Measurements from ENCODE around the gene DIDO1. TPM values are rescaled to one million over a fixed set of nuclear protein-coding genes. Genes with fewer than 3 reads are reported as not detected.
A peak's percentile ranks its signal among the peaks of the same experiment; 100 is the strongest.

The DIDO1 gene
- 75.8 TPM for total RNA-seq

DNA sequence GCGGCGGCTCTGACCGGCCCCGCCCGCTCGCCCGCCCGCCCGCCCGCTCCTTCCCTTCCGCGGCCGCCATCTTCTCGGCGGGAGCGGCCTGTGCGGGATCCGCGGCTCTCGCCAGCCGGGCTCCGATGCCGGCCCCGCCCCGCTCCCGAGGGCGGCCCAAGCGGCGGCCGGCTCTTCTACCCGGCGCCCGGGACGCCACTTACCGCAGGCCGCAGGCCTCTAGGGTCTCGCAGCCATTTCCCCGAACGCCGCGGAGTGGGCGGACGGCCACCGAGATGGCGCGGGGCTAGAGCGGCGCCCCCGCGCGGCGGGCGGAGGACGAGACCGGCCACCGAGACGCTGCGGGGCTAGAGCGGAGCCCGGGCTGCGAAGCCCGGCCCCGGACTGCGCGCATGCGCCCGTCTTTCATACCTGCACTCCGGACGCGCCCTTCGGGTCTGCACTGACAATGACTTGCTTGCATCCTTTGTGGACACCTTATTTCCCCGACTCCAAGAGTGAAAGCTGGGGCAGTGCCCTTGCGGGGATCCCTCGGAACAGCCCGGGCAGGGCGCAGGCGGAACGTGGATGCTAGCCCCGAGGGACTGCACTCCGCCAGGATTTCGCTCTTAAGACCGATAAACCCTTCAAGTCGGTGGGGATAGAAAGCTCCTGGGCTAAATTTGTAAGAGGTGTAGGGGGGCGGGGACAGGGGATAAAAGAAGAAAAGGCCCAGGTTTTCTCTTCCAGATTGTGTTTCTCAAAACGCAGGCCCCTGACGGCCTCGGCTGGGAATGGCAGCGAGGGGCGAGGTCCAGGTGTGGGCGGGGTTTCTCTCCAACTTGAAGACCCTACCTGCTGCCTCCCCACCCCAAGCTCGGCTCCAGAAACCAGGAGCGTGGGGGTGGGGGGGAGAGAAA lies at the start of gene DIDO1:
Gene DIDO1, minus strand, starts transcription at position 277 of the 899 bp plus-strand sequence.
- peak; percentile 88 for DNase-seq (ENCODE audit: low spot score)

DNA sequence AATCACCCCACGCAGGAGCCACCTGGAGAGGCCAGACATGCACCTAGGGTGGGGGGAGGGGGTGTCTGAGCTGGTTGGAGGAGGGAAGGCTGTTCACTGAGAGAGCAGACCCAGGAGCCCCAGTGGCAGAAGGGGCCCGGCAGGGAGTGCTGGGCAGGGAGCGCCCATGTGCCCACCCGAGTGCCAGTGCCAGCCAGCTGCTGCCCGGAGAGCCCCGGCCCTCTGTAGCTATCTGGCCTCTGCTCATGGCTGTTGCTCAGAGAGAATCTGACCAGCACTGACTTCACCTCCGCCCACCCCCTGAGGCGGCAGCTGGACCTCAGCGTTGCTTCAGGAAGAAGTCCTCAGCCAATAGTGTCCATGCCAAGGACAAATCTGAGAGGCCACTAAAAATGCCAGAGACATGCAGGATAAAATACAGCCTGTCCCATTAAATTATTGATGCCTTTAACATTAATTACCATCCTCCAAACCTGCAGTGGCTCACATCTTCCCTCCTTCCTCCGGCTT lies 49.0 kb upstream of the DIDO1 start:
- no peak for DNase-seq (ENCODE audit: low spot score)

DNA sequence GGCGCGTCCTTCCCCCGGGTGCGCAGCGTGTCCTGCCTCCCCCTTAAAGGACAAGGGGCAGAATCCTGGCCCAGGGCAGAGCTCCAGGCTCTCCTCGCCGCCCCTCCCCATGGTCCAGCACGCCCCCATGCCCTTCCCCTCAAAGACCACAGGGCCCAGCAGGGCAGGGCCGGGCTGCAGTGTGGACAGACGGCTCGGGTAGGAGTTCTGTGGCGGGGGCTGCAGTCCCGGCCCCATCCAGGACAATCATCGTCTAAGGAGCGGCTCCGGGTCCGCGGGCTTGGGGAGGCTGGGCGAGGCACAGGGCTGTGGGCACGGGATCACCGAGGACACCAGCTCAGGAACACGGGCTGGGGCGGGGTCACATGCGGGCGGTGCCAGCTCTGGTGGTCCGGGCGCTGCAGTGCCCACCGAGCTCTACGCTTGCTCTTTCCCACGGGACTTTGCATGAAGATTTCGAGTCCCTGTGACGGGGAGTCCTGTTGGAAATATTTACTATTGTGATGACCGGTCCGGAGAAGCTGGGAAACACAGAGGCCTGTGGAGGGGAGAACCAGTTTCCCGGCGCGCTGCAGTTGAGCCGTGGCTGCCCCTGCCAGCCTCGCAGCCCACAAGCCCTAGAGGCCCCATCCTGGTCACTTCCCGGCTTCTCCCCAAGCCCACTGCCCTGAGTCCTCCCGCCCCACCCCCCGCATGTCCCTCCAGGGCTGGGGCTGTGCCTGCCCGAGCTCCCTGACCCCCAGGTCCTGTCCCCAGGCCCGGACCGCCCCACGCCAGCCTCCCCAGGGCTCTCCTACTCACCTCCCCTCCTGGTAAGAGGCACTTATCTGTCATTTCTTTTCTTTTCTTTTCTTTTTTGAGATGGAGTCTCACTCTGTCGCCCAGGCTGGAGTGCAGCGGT lies 46.8 kb upstream of the DIDO1 start:
- DNase-seq (ENCODE audit: low spot score), result no peak

DNA sequence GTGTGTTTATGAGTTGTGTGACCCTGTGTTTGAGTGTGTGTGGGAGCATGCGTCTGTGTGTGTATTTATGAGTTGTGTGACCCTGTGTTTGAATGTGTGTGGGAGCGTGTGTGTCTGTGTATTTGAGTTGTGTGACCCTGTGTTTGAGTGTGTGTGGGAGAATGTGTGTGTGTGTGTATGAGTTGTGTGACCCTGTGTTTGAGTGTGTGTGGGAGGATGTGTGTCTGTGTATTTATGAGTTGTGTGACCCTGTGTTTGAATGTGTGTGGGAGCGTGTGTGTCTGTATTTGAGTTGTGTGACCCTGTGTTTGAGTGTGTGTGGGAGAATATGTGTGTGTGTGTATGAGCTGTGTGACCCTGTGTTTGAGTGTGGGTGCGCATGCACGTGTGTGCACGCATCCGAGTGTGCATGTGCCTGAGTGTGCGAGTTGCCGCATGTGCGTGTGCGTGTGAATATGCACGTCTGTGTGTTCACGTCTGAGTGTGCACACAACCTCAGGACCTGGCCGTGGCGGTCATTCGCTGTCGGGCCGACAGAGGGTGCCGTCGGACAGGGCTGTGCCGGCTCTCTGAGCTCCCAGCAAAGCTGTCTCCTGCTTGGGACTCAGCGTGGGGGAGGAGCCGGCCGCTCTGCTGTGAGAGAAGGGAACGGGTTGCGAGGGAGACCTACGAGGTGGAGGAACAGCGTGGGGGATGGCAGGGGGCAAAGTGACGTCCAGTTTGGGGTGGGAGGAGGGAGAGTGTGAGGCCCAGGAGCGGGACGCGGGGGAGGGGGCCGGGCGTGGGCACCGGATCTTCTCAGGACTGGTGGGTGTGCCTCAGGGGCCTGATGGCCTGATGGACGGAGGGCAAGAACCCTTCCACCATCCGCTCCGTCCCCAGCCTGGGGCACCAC lies 45.9 kb upstream of the DIDO1 start:
- peak; percentile 88 for DNase-seq (ENCODE audit: low spot score)

DNA sequence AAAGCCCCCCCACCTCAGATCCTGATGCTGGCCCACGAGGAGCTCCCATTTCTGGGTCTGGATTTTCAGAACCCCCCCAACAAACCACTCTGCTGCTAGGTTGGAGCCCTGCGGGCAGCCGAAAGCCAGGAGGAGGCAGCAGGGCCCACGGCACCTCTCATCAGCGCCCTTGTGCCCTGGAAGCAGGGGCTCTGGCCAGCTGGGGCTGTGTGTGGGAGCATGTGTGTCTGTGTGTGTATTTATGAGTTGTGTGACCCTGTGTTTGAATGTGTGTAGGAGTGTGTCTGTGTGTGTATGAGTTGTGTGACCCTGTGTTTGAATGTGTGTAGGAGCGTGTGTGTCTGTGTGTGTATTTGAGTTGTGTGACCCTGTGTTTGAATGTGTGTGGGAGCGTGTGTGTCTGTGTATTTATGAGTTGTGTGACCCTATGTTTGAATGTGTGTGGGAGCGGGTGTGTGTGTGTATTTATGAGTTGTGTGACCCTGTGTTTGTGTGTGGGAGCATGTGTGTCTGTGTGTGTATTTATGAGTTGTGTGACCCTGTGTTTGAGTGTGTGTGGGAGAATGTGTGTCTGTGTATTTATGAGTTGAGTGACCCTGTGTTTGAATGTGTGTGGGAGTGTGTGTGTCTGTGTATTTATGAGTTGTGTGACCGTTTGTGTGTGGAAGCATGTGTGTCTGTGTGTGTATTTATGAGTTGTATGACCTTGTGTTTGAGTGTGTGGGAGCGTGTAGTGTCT lies 45.1 kb upstream of the DIDO1 start:
- DNase-seq (ENCODE audit: low spot score), result no peak

DNA sequence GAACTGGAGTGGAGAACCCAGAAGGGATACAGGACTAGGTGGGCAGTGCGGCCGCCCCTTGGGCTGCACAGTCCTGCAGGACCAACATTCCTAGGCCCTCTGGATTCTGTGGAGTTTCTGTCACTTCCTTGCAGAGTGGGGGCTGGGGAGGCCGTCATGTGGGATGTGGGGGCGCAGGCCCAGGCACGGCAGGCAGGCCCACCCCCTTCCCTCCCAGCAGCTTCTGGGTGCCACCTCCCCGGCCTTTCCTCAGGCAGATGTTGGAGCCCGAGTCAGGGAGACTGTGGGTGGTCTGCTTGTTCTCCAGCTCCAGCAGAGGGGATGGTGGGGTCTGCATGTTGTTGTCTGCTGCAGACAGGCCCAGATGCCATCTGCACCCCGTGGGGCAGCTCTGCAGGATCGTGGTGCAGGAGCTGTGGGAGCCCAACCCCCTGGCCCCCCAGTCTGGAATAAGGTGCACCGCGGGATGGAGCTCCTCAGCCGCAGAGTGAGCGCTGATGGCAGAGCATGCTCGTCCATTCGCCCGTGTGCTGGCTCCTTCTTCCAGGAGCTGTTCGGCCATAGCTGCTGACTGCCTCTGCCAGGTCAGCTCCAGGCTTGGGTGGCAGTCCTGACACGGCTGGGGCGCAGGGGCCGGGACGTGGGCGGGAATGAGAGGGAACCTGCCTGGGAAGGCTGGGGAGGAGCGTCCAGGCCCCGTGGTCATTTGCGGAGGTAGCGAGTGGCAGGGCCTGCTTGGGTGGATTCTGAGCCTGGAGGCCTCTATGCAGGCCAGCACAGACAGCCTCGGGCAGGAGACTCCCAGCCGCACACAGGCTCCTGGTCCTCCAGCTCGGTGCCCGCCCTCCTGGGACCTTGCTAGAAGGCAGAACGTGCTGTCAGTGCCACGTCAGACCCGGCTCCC lies 44.3 kb upstream of the DIDO1 start:
- DNase-seq (ENCODE audit: low spot score), result no peak

DNA sequence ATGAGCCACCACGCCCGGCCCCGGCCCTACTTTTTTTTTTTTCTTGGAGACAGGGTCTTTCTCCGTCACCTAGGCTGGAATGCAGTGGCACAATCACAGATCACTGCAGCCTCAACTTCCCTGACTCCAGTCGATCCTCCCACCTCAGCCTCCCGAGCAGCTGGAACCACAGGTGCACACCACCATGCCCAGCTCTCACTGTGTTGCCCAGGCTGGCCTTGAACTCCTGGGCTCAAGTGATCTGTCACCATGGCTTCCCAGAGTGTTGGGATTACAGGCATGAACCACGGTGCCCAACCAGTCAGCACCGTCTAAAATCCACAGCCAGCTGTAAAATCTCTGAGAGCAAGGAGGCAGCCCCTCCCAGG lies 43.6 kb upstream of the DIDO1 start:
- DNase-seq (ENCODE audit: low spot score), result no peak

DNA sequence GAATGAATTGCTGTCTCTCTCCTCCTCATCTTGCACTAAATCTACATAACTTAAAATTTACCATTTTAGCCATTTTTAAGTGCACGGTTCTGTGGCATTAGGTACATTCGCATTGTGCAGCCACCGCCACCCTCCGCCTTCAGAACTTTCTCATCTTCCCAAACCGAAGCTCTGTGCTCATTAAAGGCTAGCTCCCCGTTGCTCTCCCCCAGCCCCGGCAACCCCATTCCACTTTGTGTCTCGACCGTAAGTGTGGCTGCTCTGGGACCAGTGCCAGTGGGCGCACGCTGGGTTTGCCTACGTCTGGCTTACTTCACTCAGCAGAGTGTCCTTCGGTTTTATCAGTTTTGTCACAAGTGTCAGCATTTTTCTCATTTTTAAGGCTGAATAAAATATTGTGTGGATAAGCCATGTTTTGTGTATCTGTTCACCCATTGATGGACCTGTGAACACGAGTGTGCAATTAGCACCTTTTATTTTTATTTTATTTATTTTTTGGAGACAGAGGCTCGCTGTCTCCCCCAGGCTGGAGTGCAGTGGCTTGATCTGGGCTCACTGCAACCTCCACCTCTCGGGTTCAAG lies 43.0 kb upstream of the DIDO1 start:
- DNase-seq (ENCODE audit: low spot score), result no peak

DNA sequence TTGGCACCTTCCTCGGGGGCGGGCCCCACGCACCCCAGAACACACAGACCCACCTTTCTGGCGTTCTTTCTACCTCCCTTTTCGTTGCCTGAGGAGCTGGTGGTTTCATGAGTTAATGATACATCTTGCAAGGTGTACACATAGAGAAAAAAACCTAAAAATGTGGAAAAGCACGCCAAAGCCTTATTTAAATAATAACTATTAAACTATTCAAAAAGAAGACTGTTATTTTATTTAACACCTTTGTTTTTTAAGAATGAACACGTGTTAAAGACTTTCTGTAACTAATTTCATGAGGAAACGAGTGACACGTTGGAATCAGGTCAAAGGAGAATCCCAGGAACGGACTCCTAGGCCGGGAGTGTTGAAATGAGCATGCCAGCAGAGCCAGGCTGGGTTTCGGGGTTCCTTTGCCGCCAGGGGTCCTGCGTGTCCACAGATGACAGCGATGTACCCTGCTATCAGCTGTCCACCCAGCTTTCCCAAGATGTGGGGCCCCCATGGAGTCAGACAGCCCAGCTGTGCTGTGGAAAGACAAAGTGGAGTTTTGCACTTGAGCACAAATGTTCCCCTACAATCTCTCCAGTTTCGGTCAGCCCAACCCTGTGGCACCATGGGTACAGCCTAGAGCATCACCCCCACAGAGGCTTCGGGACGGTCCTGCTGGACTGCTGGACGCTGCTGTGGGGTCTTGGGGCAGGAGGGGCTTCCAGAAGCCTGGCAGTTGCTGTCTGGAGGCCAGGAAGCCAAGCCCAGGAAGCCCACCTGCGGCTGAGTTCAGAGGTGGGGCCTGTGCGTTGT lies 42.3 kb upstream of the DIDO1 start:
- no peak for DNase-seq (ENCODE audit: low spot score)

DNA sequence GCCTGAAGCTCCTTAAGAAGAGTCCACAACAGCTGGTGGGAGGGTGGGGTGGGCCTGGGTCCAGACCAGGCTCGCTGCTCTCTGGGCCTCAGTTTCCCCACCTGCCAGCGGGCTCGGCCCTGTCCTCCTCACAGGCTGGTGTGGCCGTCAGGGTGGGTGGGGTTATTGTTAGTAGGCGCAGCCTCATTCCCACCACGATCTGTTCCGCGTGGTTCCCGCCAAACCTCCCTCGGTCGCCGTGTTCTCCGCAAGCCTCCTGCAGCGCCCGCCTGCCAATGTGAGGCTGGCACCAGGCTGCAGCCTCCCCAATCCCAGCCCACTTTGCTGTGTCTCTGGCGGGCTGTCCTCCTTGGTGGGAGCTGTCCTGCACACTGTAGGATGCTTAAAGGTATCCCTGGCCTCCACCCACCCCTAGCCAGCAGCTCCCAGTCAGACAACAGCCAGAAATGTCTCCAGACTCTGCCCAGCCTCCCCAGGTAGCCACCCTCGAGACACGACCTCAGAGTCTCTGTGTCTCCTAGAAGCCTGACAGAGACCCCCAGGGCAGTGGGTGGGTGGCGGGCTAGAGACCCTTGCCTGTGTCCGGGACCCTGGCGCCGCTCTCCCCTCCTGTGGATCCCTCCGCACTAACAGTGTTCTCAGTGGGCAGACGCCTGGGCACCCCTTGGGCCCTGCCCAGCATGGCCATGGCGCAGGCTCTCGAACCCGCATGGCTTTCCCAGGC lies 41.5 kb upstream of the DIDO1 start:
- no peak for DNase-seq (ENCODE audit: low spot score)

DNA sequence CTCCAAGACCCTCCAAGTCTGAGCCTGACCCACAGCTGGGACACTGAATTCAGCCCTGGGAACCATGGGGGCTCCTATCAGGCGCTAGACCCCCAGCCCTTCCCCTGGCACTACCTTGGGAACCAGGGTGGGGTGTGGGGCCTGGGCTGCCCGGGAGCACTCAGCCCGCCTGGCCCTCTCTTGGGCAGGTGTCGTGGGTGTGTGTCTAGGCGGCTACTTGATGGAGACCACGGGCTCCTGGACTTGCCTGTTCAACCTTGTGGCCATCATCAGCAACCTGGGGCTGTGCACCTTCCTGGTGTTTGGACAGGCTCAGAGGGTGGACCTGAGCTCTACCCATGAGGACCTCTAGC lies 40.8 kb upstream of the DIDO1 start:
- no peak for DNase-seq (ENCODE audit: low spot score)

DNA sequence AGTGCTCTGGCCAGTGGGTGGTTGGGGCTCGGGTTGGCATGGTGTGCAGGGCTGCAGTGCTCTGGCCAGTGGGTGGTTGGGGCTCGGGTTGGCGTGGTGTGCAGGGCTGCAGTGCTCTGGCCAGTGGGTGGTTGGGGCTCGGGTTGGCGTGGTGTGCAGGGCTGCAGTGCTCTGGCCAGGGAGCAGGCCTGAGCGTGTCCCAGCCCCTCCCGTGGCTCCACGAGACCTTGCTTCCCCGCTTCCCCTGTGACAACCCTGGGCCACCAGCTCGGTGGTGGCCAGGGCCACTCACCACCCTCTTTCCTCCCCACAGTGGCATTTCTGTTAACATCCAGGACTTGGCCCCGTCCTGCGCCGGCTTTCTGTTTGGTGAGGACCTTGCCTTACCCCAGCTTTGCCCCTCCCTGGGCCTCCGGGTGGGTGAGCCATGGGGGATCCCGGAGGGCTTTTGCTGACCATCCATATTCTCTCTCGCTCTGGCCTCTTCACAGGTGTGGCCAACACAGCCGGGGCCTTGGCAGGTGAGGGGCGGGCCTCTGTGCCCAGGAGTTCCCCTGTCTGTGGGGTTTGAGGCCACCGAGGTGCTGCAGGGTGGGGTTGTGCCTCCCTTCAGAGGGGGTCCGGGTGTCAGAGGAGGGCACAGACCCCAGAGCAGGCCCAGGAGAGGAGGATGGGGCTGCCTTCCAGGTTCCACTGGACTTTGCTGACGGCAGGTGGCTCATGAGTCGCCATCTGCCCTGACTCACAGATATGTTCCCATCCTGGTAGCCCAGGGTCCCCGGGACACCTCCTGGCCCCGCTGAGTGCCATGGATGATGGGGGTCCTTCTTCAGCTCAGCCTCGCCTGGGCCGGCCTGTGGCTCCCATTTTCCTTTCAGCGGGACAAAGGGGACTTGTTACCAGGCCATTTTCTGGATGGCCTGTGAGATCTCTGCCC lies 40.2 kb upstream of the DIDO1 start:
- no peak for DNase-seq (ENCODE audit: low spot score)

DNA sequence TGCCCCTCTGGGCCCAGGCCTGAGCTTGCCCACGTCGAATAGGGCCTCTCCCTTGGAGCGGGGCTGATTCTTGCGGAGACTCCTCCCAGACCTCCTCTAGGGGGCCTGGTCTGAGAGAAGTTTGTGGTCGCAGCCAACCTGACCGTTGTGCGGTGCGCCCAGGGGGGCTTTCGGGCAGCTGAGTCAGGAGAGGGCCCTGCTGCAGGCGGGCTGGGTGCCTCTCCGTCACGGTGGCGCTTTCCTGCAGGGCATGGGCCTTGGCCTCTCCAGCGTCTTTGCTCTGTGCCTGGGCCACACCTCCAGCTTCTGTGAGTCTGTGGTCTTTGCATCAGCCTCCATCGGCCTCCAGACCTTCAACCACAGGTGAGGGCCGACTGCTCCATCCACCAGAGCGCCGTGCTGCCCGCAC lies 39.1 kb upstream of the DIDO1 start:
- DNase-seq (ENCODE audit: low spot score), result no peak

DNA sequence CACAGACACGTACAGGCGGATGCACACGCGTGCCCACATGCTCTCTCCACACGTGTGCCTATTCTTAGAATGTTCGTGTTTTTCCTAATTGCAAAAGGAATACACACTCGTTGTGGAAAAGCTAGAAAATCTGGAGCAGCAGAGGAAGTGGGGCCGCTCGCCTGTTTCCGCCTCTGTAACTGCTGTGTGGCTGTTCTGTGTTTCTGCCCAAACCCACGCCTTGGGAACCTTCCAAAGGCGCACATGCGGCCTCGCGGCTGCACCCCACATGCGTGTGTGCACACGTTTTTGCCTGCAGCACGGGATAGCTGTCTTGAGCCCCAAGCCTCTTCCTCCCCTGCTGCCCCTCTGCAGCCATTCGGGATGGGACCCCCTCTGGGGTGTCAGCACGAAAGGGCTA lies 38.4 kb upstream of the DIDO1 start:
- DNase-seq (ENCODE audit: low spot score), result no peak

DNA sequence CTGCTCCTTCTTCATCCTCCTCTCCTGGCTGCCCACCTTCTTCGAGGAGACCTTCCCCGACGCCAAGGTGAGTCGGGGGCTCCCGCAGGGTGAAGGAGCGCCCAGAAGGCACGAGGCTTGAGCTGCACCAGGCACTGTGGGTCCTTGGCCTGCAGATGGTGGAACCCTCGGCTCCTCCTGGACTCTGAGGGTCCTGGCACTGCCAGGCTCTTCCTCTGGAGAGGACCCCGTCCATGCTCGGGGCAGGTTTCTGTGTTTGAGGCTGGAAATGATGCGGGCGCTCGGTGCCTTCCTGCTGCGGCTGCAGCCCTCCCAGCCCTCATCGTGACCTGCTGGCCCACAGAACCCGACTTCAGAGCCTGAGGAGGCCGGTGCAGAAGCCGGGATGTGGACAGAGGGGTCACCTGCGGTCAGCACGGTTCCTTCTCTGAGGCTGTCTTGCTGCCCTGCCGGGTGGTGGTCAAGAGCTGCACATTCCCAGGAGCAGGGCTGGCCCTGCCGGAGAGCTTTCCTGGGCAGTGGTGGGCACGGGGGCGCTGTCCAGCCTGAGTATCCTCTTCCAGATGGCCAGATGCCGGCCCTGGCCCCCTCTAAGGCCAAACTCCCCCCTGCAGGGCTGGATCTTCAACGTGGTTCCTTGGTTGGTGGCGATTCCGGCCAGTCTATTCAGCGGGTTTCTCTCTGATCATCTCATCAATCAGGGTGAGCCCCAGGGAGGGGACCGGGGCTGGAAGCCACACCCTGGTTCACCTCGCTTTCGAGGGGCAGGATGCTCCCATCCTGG lies 37.5 kb upstream of the DIDO1 start:
- DNase-seq (ENCODE audit: low spot score), result no peak
